ES-I3 (cell line): Measurements from ENCODE around the gene FAM204A.

Source experiments
- H3K36me3 ChIP-seq: 2 replicates; pipeline ENCODE4 v1.6.1; 2013; ENCODE audit warnings: mild to moderate bottlenecking, low read length, control low read depth, moderate library complexity; ENCODE audit not compliant: insufficient read depth
- H3K4me1 ChIP-seq: 2 replicates; pipeline ENCODE4 v1.6.1; 2013; ENCODE audit warnings: mild to moderate bottlenecking, control low read depth, low read length; ENCODE audit not compliant: insufficient read depth
- H3K9ac ChIP-seq: 2 replicates; pipeline ENCODE4 v1.6.1; 2013; ENCODE audit warnings: low read depth, mild to moderate bottlenecking, low read length, moderate library complexity
- H3K9me3 ChIP-seq: 2 replicates; pipeline ENCODE4 v1.6.1; 2013; ENCODE audit warnings: mild to moderate bottlenecking, low read length, moderate library complexity; ENCODE audit not compliant: control insufficient read depth, insufficient read depth

Gene FAM204A

DNA sequence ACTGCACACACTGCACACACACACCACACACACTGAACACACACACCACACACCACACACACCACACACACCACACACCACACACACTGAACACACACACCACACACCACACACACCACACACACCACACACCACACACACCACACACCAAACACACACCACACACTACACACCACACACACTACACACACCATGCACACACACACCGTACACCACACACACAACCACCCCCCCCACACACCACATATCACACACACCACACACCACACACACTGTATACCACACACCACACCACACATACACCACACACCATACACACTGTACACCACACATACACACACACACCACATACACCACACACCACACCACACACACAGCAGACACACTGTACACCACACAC, 59.5 kb downstream of the FAM204A start:
- peaks cover 5% of the 10 kb centered on the region for H3K9me3 ChIP-seq
- H3K36me3 ChIP-seq = no peaks in the 10 kb centered on the region
- H3K9ac ChIP-seq = no peak overlapping the region
- H3K4me1 ChIP-seq = no peaks in the 10 kb centered on the region; the same call in 1 of the 2 replicates

GRCh38 chr10:118278649-118279048, 63.5 kb downstream of the FAM204A start:
- Histone ChIP-seq H3K9me3 (peaks cover 8% of the 10 kb centered on the region), H3K9ac (no peak overlapping the region), H3K4me1 (no peaks in the 10 kb centered on the region), H3K36me3 (no peaks in the 10 kb centered on the region)

DNA sequence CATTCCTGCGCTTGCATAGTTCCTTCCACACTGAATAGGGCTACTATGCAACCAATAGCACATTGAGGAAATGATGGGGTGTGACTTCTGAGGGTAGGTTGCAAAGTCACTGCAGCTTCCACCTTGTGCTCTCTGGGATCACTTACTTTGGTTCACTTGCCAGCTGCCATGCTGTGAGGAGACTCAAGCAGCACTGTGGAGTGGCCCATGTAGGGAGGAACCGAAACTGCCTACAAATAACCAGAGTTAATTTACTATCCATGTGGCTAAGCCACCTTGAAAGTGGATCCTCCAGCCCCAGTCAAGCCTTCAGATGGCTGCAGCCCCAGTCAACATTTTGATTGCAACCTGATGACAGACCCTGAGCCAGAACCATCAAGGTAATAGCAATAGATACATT, 64.3 kb downstream of the FAM204A start:
- no peak overlapping the region for H3K9ac ChIP-seq
- H3K4me1 ChIP-seq = no peaks in the 10 kb centered on the region
- no peaks in the 10 kb centered on the region for H3K36me3 ChIP-seq
- H3K9me3 ChIP-seq = peaks cover 8% of the 10 kb centered on the region

DNA sequence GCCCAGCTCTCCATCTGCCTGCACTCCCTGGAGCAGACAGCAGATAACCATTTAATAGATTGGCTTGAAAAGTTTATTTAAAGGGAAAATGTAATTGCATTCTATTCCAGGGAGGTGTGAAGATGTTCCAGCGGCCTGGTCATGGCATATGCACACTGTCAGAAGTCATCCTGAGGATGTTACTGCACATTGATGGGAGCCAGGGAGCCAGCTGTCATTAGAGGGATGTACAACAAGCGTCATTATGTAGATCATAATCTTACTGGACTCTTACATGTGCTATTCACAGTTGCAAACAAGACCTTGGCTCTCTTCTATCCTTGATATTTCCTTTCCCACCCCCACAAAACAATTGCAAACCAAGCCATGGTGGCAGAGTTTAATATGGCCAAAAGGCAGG, 65.4 kb downstream of the FAM204A start:
- Histone ChIP-seq H3K36me3 (no peaks in the 10 kb centered on the region), H3K4me1 (no peaks in the 10 kb centered on the region; the same call in 1 of the 2 replicates), H3K9me3 (peaks cover 8% of the 10 kb centered on the region), H3K9ac (no peak overlapping the region)

- peaks cover 8% of the 10 kb centered on the region for H3K9me3 ChIP-seq
- H3K36me3 ChIP-seq = no peaks in the 10 kb centered on the region
- no peak overlapping the region for H3K9ac ChIP-seq
- no peaks in the 10 kb centered on the region; the same call in 1 of the 2 replicates for H3K4me1 ChIP-seq
These were observed 65.9 kb downstream of the FAM204A start for GRCh38 chr10:118276204-118276603.

GRCh38 chr10:118273662-118274061, 68.5 kb downstream of the FAM204A start:
- peaks cover 3% of the 10 kb centered on the region; the same call in 1 of the 2 replicates for H3K4me1 ChIP-seq
- H3K36me3 ChIP-seq = no peaks in the 10 kb centered on the region
- H3K9ac ChIP-seq = no peak overlapping the region
- H3K9me3 ChIP-seq = peaks cover 8% of the 10 kb centered on the region; the same call in 1 of the 2 replicates

DNA sequence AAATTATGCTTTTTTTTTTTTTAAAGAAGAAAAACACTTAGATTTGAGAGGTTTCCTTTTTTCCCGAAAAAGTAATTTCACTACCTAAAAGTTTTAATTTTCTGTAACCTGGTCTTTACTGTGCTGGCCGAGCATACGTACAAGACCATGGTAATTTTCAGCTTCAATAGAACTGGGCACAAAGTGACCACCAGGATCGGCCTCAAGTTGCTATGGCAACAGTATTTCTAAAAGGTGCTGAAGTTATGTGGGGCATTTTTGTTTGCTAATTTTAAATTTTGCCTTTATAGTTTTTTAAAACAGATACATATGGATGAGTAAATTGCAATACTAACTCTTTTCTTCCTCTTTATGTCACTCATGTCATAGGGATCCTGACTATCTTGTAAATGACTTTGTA, 69.4 kb downstream of the FAM204A start:
- no peak overlapping the region for H3K9ac ChIP-seq
- H3K9me3 ChIP-seq = peaks cover 5% of the 10 kb centered on the region; the same call in 1 of the 2 replicates
- no peaks in the 10 kb centered on the region for H3K36me3 ChIP-seq
- peaks cover 3% of the 10 kb centered on the region; the same call in 1 of the 2 replicates for H3K4me1 ChIP-seq

DNA sequence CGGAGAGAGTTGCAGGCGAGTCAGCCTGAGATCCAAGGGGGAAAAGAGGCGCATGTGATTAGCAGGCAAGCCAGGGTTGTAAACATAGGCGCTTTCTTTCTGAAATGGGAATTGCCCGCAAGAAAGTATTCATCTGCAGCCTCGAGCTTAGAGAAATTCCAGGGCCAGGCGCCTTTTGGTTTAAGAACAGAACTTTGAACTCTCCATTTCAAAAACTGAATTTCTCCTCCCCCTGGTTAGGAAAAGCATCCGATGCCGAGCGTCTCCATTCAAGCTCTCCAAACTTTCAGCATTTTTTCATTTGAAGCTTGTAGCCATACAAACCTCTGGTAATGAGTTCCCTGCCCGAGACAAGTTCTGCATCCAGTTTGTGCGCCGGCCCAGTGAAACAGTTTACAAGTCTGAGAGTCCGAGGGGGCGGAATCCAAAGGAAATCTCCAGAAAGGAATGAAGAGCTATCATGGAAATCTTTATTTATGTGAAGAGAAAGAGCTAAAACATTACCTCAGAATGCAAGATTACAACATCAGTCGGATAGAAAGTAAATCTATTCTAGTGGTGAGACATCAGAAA, 69.9 kb downstream of the FAM204A start:
- H3K9me3 ChIP-seq = no peaks in the 10 kb centered on the region
- peaks cover 3% of the 10 kb centered on the region for H3K4me1 ChIP-seq
- no peaks in the 10 kb centered on the region for H3K36me3 ChIP-seq
- peak overlapping the region; percentile 53 for H3K9ac ChIP-seq

DNA sequence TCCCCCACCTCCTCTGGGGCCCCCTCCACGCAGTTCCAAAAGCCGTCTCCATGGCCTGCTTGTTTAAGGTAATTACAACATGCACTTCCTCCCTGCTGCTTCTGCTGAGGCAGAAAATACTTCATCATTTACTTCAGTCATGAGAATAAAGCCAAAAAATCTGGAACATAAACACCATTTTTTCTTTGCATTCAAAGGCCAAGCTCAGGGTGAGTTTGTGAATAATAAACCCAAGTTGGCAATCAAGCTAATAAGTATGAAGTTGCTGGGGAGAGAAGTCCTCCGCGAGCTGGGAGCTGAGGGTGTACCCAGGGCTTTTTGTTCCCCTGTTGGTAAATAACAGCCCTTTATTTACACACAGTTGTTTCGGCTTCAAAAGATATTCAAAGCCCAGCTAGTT, 70.5 kb downstream of the FAM204A start:
- H3K4me1 ChIP-seq = peaks cover 8% of the 10 kb centered on the region
- H3K36me3 ChIP-seq = no peaks in the 10 kb centered on the region
- H3K9me3 ChIP-seq = no peaks in the 10 kb centered on the region
- peak overlapping the region; percentile 53; the same call in 1 of the 2 replicates for H3K9ac ChIP-seq

DNA sequence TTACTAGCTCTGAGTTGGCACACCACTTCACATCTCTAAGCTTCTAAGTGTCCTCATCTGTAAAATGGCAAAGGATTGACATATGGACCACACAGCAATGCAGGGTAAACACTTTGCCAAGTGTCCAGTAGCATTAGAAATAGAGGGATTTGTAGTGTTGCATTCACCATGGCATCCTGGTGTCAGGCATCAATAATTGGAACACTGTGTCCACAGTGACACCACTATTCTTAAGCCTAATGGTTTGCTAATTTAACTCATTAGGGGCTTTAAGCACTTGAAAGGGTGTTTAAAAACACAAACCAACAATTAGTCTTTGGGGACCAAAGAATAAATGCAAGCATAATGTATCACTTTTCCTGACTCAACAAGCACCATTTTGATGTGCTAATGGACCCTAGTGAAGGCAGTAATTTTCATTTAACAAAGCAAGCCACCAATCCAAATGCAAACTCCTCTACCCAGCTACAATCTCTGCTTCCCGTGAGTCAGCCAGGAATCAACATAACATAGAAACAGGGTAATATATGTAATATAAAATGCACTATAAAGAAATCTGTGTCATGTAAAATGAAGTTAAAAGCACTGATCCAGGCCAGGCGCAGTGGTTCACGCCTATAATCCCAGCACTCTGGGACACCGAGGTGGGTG, 75.9 kb downstream of the FAM204A start:
- H3K9ac ChIP-seq = no peak overlapping the region
- H3K4me1 ChIP-seq = peaks cover 26% of the 10 kb centered on the region
- no peaks in the 10 kb centered on the region for H3K36me3 ChIP-seq
- H3K9me3 ChIP-seq = no peaks in the 10 kb centered on the region

- peaks cover 23% of the 10 kb centered on the region for H3K4me1 ChIP-seq
- H3K36me3 ChIP-seq = no peaks in the 10 kb centered on the region
- no peak overlapping the region for H3K9ac ChIP-seq
- no peaks in the 10 kb centered on the region for H3K9me3 ChIP-seq
These were observed 77.2 kb downstream of the FAM204A start for GRCh38 chr10:118264838-118265470.

GRCh38 chr10:118264252-118264651, 77.9 kb downstream of the FAM204A start:
- Histone ChIP-seq H3K4me1 (peaks cover 23% of the 10 kb centered on the region), H3K9ac (no peak overlapping the region), H3K36me3 (no peaks in the 10 kb centered on the region), H3K9me3 (no peaks in the 10 kb centered on the region)

- Histone ChIP-seq H3K9me3 (no peaks in the 10 kb centered on the region), H3K4me1 (peaks cover 34% of the 10 kb centered on the region), H3K9ac (no peak overlapping the region), H3K36me3 (no peaks in the 10 kb centered on the region)
These were observed 79.6 kb downstream of the FAM204A start for GRCh38 chr10:118262538-118262937.

DNA sequence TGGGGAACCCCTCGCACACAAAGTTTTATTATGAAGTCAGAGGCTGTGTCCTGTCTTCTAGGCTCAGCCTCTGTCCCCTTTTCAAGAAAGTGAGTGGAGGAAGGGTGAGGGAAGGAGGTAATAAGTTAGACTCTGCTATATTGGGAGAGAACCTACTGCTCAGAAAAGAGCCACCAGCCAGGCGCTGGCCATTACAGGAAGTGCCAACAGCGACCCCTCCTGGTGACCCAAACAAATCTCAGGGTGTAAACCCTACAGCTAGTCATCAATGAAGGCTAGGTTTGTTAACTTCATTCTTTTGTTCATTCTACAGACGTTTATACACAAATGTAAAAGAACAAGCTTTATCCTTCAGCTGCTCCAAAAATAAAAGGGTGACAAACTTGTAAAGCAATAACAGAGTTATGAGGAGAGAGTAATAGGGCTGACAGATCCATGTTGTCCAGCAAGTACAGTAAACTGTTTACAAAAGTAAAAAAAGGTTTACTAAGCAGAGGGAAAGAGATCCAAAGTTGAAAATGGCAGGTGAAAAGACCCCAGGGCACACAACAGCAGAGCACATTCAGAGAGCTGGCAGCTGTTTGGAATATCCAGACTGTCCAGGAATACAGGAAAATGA, 82.7 kb downstream of the FAM204A start:
- Histone ChIP-seq H3K9me3 (no peaks in the 10 kb centered on the region), H3K9ac (no peak overlapping the region), H3K4me1 (peaks cover 11% of the 10 kb centered on the region), H3K36me3 (no peaks in the 10 kb centered on the region)
